Osteocyte (in vitro differentiated cells): ENCODE measurements around the gene LENG8. TPM values are rescaled to one million over a fixed set of nuclear protein-coding genes. Genes with fewer than 3 reads are reported as not detected.

Source experiments
- total RNA-seq: library from RNA; stranded (reverse); gene quantifications from 2 replicates; pipeline ENCODE4 v1.2.1, GENCODE V29; 2021

LENG8 gene
- total RNA-seq, 1 donor from 2014 or later, result 192 TPM

Other genes starting within 250 kb of the LENG8 start
- gene RPS9, start 248.3 kb upstream of the LENG8 start, total RNA-seq, result 1,011 TPM in 2 replicates
- gene LILRB3, start 226.2 kb upstream of the LENG8 start, total RNA-seq, result not detected in 2 replicates
- not detected in 2 replicates for gene LILRA6, start 206.4 kb upstream of the LENG8 start, total RNA-seq
- not detected in 2 replicates for gene LILRB5, start 191.9 kb upstream of the LENG8 start, total RNA-seq
- gene LILRB2, start 168.1 kb upstream of the LENG8 start, total RNA-seq, result not detected in 2 replicates
- gene LILRA5, start 136.0 kb upstream of the LENG8 start, total RNA-seq, result not detected in 2 replicates
- gene LILRA4, start 110.0 kb upstream of the LENG8 start, total RNA-seq, result not detected in 2 replicates
- not detected in 2 replicates for gene LAIR1, start 84.3 kb upstream of the LENG8 start, total RNA-seq
- gene TTYH1, start 33.7 kb upstream of the LENG8 start, total RNA-seq, result not detected in 2 replicates
- gene LENG9, start 14.6 kb downstream of the LENG8 start, total RNA-seq, result 11.0 and 11.1 TPM in 2 replicates
- 72.4 and 85.4 TPM in 2 replicates for gene CDC42EP5, start 24.1 kb downstream of the LENG8 start, total RNA-seq
- not detected in 2 replicates for gene LAIR2, start 53.6 kb downstream of the LENG8 start, total RNA-seq
- not detected in 2 replicates for gene LILRA2, start 124.6 kb downstream of the LENG8 start, total RNA-seq
- not detected in 2 replicates for gene LILRA1, start 144.4 kb downstream of the LENG8 start, total RNA-seq
- not detected in 2 replicates for gene LILRB1, start 181.3 kb downstream of the LENG8 start, total RNA-seq
- not detected in 2 replicates for gene LILRB4, start 213.8 kb downstream of the LENG8 start, total RNA-seq